SW480 (cell line): Measurements from ENCODE around the gene HS3ST5.
A peak's percentile ranks its signal among the peaks of the same experiment; 100 is the strongest.
"Not testable (repeated sequence)": the region's sequence is repeated elsewhere in the genome, so short reads cannot be mapped to it uniquely, and the experiment has no call there.

Experiments
- DNase-seq: peaks from one replicate; pipeline ENCODE4 v3.0.0-alpha.2; 2016; ENCODE audit warnings: low spot score

HS3ST5 gene

GRCh38 chr6:114087496-114087895 lies 255.3 kb downstream of the HS3ST5 start:
- DNase-seq: no peak

GRCh38 chr6:114085211-114085610 lies 257.6 kb downstream of the HS3ST5 start:
- DNase-seq: no peak

- DNase-seq: no peak
Observed at GRCh38 chr6:114084327-114084890, 258.4 kb downstream of the HS3ST5 start.

GRCh38 chr6:114083251-114083650 lies 259.6 kb downstream of the HS3ST5 start:
- no peak for DNase-seq

- DNase-seq: no peak
Observed at GRCh38 chr6:114081730-114082129, 261.1 kb downstream of the HS3ST5 start.

- DNase-seq: no peak
Observed at GRCh38 chr6:114080891-114081510, 261.8 kb downstream of the HS3ST5 start.

- not testable (repeated sequence) for DNase-seq
Observed at GRCh38 chr6:114080410-114080809, 262.4 kb downstream of the HS3ST5 start.

GRCh38 chr6:114075777-114076176 lies 267.0 kb downstream of the HS3ST5 start:
- DNase-seq: no peak

GRCh38 chr6:114075300-114075699 lies 267.5 kb downstream of the HS3ST5 start:
- DNase-seq: no peak

GRCh38 chr6:114068771-114069170 lies 274.1 kb downstream of the HS3ST5 start:
- DNase-seq: no peak

GRCh38 chr6:114068116-114068515 lies 274.7 kb downstream of the HS3ST5 start:
- no peak for DNase-seq

GRCh38 chr6:114064862-114065261 lies 278.0 kb downstream of the HS3ST5 start:
- no peak for DNase-seq

- no peak for DNase-seq
Observed at GRCh38 chr6:114063956-114064355, 278.9 kb downstream of the HS3ST5 start.

GRCh38 chr6:114062199-114062598 lies 280.6 kb downstream of the HS3ST5 start:
- DNase-seq: no peak

- no peak for DNase-seq
Observed at GRCh38 chr6:114061741-114062140, 281.1 kb downstream of the HS3ST5 start.

- no peak for DNase-seq
Observed at GRCh38 chr6:114061116-114061515, 281.7 kb downstream of the HS3ST5 start.

GRCh38 chr6:114058435-114058834 lies 284.4 kb downstream of the HS3ST5 start:
- DNase-seq: no peak

- no peak for DNase-seq
Observed at GRCh38 chr6:114055763-114056162, 287.1 kb downstream of the HS3ST5 start.

GRCh38 chr6:114055349-114055748 lies 287.5 kb downstream of the HS3ST5 start:
- no peak for DNase-seq

GRCh38 chr6:114053791-114054190 lies 289.0 kb downstream of the HS3ST5 start:
- peak; percentile 1 for DNase-seq

- no peak for DNase-seq
Observed at GRCh38 chr6:114052141-114052540, 290.7 kb downstream of the HS3ST5 start.

- DNase-seq: no peak
Observed at GRCh38 chr6:114051031-114051430, 291.8 kb downstream of the HS3ST5 start.

GRCh38 chr6:114049367-114049966 lies 293.4 kb downstream of the HS3ST5 start:
- peak; percentile 71 for DNase-seq

GRCh38 chr6:114044566-114044965 lies 298.3 kb downstream of the HS3ST5 start:
- DNase-seq: not testable (repeated sequence)
